K562 (cell line): ENCODE data around the gene FMN1. TPM values are rescaled to one million over a fixed set of nuclear protein-coding genes. Genes with fewer than 3 reads are reported as not detected.

ENCODE experiments used
- ATAC-seq: fragments of 200-7000 bp; cut with Tn5 transposase; 3 replicates; pipeline ENCODE4 v1.9.1; 2020; ENCODE audit warnings: moderate library complexity
- BruUV-seq: library from RNA; stranded (reverse); fragments of 400-500 nt; replicated peaks from 2 replicates; lab custom pipeline; 2021; lab: Mats Ljungman, UMichigan
- CTCF ChIA-PET: fragments of 300-600 bp; formaldehyde crosslinking; extraction: SDS; loops from one replicate; lab custom pipeline; 2021; ENCODE audit warnings: low intra/inter-chr PET ratio; lab: Yijun Ruan, JAX
- POLR2A ChIA-PET: fragments of 300-600, 350-650 bp; sonication (Branson Sonifier 250); formaldehyde crosslinking; extraction: SDS; loops from one replicate; lab custom pipeline; 2021; ENCODE audit warnings: antibody characterized with exemption, inconsistent platforms; lab: Yijun Ruan, JAX
- DNase-seq, 4 experiments: peaks; one replicate each; pipeline versions ENCODE4 v3.0.0 to v3.0.0-alpha.2; 2011 to 2018; ENCODE audit warnings: low spot score in 3 of 4, mixed read lengths in 3 of 4; ENCODE audit errors: extremely low read depth in 1 of 4
- FAIRE-seq: peaks from 2 replicates; lab custom pipeline; 2011; peaks lifted over from hg19 to GRCh38; lab: Jason Lieb, UNC
- H2AFZ ChIP-seq: 2 replicates; pipeline ENCODE4 v1.6.0; 2011; ENCODE audit warnings: low read depth, low read length, control low read depth, inconsistent platforms
- H3K27ac ChIP-seq: fragments of 200-600 bp; 3 replicates; pipeline ENCODE4 v1.8.0; 2011; ENCODE audit warnings: low read depth, mild to moderate bottlenecking, control low read depth, inconsistent platforms, low read length, moderate library complexity, mixed read lengths; ENCODE audit errors: extremely low read depth
- H3K27me3 ChIP-seq, 2 experiments: fragments of 300-600 bp in 1 of 2; 2 replicates in 1 of 2; 3 replicates in 1 of 2; pipeline versions ENCODE4 v1.6.0 to v1.8.0; 2011; ENCODE audit warnings: inconsistent platforms in 2 of 2, low read length in 2 of 2, mild to moderate bottlenecking in 1 of 2, mixed read lengths in 1 of 2, moderate library complexity in 1 of 2; ENCODE audit not compliant: control insufficient read depth in 2 of 2, insufficient read depth in 2 of 2
- H3K36me3 ChIP-seq: fragments of 300-600 bp; 3 replicates; pipeline ENCODE4 v1.8.0; 2011; ENCODE audit warnings: mild to moderate bottlenecking, low read length, inconsistent platforms; ENCODE audit not compliant: control insufficient read depth, insufficient read depth
- H3K4me1 ChIP-seq, 2 experiments: fragments of 200-600 bp in 1 of 2; replicated peaks in 1 of 2; 2 replicates in 1 of 2; 3 replicates in 1 of 2; pipeline versions ENCODE4 v1.5.1 to v1.8.0; 2011; ENCODE audit warnings: inconsistent platforms in 2 of 2, low read length in 2 of 2, mild to moderate bottlenecking in 1 of 2, mixed read lengths in 1 of 2, moderate library complexity in 1 of 2; ENCODE audit not compliant: control insufficient read depth in 2 of 2, insufficient read depth in 2 of 2
- H3K4me2 ChIP-seq: 2 replicates; pipeline ENCODE4 v1.6.1; 2011; ENCODE audit warnings: low read length, control low read depth, inconsistent platforms, mixed read lengths; ENCODE audit not compliant: insufficient read depth
- H3K4me3 ChIP-seq: fragments of 200-600 bp; sonication (generic), shearing (Covaris generic); 2 replicates; pipeline ENCODE4 v1.5.1; 2016; ENCODE audit warnings: control low read depth, inconsistent platforms
- H3K79me2 ChIP-seq: fragments of 200-600 bp; 3 replicates; pipeline ENCODE4 v1.8.0; 2011; ENCODE audit warnings: low read length, inconsistent platforms; ENCODE audit not compliant: control insufficient read depth, insufficient read depth
- H3K9ac ChIP-seq, 2 experiments: 2 replicates each; pipeline versions ENCODE4 v1.6.0 to v1.6.1; 2011; ENCODE audit warnings: low read depth in 2 of 2, low read length in 2 of 2, control low read depth in 1 of 2, inconsistent platforms in 1 of 2, mild to moderate bottlenecking in 1 of 2, mixed read lengths in 1 of 2; ENCODE audit not compliant: insufficient read depth in 1 of 2
- H3K9me1 ChIP-seq: one replicate; pipeline ENCODE4 v1.6.0; 2011; ENCODE audit warnings: inconsistent platforms, mild to moderate bottlenecking, low read length, moderate library complexity; ENCODE audit not compliant: control insufficient read depth, insufficient read depth
- H3K9me3 ChIP-seq: replicated peaks from 2 replicates; pipeline ENCODE4 v1.5.1; 2011; ENCODE audit warnings: low read depth, low read length, inconsistent platforms; ENCODE audit not compliant: control insufficient read depth, insufficient read depth
- H4K20me1 ChIP-seq: replicated peaks from 2 replicates; pipeline ENCODE4 v1.6.1; 2011; ENCODE audit warnings: low read length, inconsistent platforms, mixed read lengths; ENCODE audit not compliant: control insufficient read depth, insufficient read depth
- MEIS2 ChIP-seq: fragments of 450-650 bp; IDR thresholded peaks from 2 replicates; pipeline ENCODE4 v1.6.1; 2014; ENCODE audit warnings: mild to moderate bottlenecking; ENCODE audit not compliant: partially characterized antibody
- PBX2 ChIP-seq, 2 experiments: IDR thresholded peaks in 1 of 2; conservative IDR thresholded peaks in 1 of 2; 2 replicates each; pipeline ENCODE4 v1.6.1; 2016; ENCODE audit warnings: low read depth in 2 of 2, mild to moderate bottlenecking in 1 of 2, missing compliant biosample characterization in 1 of 2, missing genetic modification characterization in 1 of 2, moderate library complexity in 1 of 2
- SMARCE1 ChIP-seq: fragments of 450-650 bp; IDR thresholded peaks from 2 replicates; pipeline ENCODE4 v1.7.1; 2016; ENCODE audit warnings: mild to moderate bottlenecking
- ZNF263 ChIP-seq: sonication (generic); formaldehyde crosslinking; IDR thresholded peaks from 2 replicates; pipeline ENCODE4 v1.8.0; 2022; ENCODE audit warnings: mild to moderate bottlenecking, missing genetic modification reagents, borderline replicate concordance
- ZNF408 ChIP-seq: fragments of 250-450 bp; sonication (Bioruptor Pico); IDR thresholded peaks from 2 replicates; pipeline ENCODE4 v1.4.0; 2020; ENCODE audit warnings: low read depth, mild to moderate bottlenecking, moderate library complexity
- ZNF780A ChIP-seq: fragments of 250-450 bp; sonication (Bioruptor Pico); IDR thresholded peaks from 2 replicates; pipeline ENCODE4 v1.5.0; 2021; ENCODE audit warnings: mild to moderate bottlenecking
- WGBS: fragments of 100-300 bp; shearing (Covaris generic); methylation state at CpG from one replicate; pipeline ENCODE4 v1.1.6; 2016; ENCODE audit warnings: low coverage, mixed read lengths; ENCODE audit not compliant: insufficient coverage; ENCODE audit errors: missing lambda C conversion rate; 5-methylcytosine and 5-hydroxymethylcytosine counted together
- in situ Hi-C: fragments of 300-500 bp; cut with MboI; formaldehyde crosslinking; loops from 4 replicates; pipeline ENCODE4 v1.15.0; 2018; ENCODE audit warnings: inconsistent platforms, mixed read lengths
- intact Hi-C: fragments of 100-400 bp; cut with micrococcal nuclease; formaldehyde crosslinking; loops from 2 replicates; pipeline ENCODE4 v1.14.2; 2022
- polyA plus RNA-seq, 8 experiments: library from polyadenylated mRNA; depleted of rRNA in 4 of 8; stranded (reverse) in 5 of 8; unstranded in 3 of 8; fragments of >200 nt; fragmentation: Nextera tagmentation in 2 of 8; fragmentation: Illumina TruSeq in 1 of 8; extraction: Ambion mirVana in 2 of 8; extraction: Trizol in 1 of 8; gene quantifications; 2 replicates each; pipeline versions ENCODE4 v1.2.1 to v1.2.3, GENCODE V29; 2011 to 2014; ENCODE audit warnings: inconsistent platforms in 1 of 8, missing spikeins in 1 of 8
- total RNA-seq, 7 experiments: library from RNA; depleted of rRNA in 6 of 7; stranded (reverse); fragments of >200 nt in 6 of 7; fragmentation: Illumina TruSeq in 2 of 7; extraction: Trizol in 2 of 7; gene quantifications; 2 replicates each; pipeline versions ENCODE4 v1.2.1 to v1.2.3, GENCODE V29; 2011 to 2021; ENCODE audit warnings: low replicate concordance in 1 of 7
- TF ChIP-seq, protein P1 (sequence below): fragments of 450-650 bp; IDR thresholded peaks from 2 replicates; pipeline ENCODE4 v1.6.1; 2016

FMN1 gene
- total and polyA plus RNA-seq, 9 of the 15 experiments (the other 6 are each of a cell fraction or from before 2014, with no cell fraction given) = 0.03 to 0.07 (median 0.04) TPM; not detected in 6

DNA sequence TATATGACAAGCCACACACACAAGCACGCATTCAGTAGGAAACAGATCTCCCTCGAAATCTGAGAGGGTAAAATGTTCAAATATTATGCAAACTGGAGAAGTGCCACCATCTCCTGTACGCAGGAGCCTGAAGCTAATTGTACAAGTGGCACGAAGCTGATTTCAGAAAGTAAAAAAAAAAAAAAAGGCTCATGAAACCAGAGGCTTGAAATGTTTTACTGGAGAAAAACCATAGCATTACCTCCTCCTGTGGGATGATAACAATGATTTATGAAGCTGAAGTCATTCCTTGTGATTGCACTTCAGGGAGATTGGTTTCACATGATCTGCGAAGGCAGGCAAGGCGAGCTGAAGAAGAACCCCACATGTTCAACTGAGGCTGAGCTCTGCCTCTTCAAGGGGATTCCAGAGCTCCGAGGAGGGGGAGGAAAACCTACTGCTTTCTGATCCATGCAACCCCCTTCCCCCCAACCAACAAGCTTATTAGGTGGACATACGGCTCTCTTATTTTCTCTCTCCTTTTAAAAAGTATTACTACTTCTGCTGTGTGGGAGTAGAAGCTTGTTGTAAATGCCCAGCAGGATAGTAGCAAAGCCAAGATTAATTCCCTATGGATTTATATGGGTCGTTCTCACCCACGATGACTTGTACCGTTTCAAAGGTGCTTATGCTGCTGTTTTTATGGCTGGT lies 375.6 kb downstream of the FMN1 start:
- Histone ChIP-seq H2AFZ (no peak overlapping the region), H3K4me2 (no peak overlapping the region), H3K9me3 (no peaks in the 10 kb centered on the region), H3K36me3 (no peaks in the 10 kb centered on the region), H3K9ac (no peak overlapping the region), H3K27ac (no peak overlapping the region), H3K79me2 (no peaks in the 10 kb centered on the region), H4K20me1 (no peaks in the 10 kb centered on the region), H3K4me1 (no peaks in the 10 kb centered on the region), H3K9me1 (no peaks in the 10 kb centered on the region), H3K27me3 (no peaks in the 10 kb centered on the region), H3K4me3 (no peak overlapping the region)
- DNase-seq = no peak
- ChIA-PET POLR2A (interaction anchor here (1.3 kb wide), 1 partner anchor 10 kb away, joined by 3 read pairs; no protein-coding TSS in a partner anchor), CTCF (no interaction called here)
- no peak for FAIRE-seq
- 2% methylated on average over 11 of the region's 11 CpGs for WGBS
- intact Hi-C loops (no loop called here), in situ Hi-C loops (no loop called here)
- TF ChIP-seq MEIS2 = peak; percentile 60
- TF ChIP-seq ZNF780A = no peak
- no peak for TF ChIP-seq ZNF408 (CRISPR knock-in tag)
- no peak for TF ChIP-seq SMARCE1
- TF ChIP-seq, protein P1, sequence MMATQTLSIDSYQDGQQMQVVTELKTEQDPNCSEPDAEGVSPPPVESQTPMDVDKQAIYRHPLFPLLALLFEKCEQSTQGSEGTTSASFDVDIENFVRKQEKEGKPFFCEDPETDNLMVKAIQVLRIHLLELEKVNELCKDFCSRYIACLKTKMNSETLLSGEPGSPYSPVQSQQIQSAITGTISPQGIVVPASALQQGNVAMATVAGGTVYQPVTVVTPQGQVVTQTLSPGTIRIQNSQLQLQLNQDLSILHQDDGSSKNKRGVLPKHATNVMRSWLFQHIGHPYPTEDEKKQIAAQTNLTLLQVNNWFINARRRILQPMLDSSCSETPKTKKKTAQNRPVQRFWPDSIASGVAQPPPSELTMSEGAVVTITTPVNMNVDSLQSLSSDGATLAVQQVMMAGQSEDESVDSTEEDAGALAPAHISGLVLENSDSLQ = no peak; the same call in 1 of the 2 replicates
- TF ChIP-seq ZNF263 (CRISPR knock-in tag) = no peak
- no peak for TF ChIP-seq PBX2 (CRISPR knock-in tag; IDR thresholded peaks at IDR 0.05; ENCODE audit: low read depth)
- TF ChIP-seq PBX2 (tag; conservative IDR thresholded peaks at IDR 0.05; ENCODE audit: low read depth) = peak; percentile 77
- no TSS peak for BruUV-seq
- ATAC-seq = no peak
